ENCODE data around the gene SEMA3A.

SEMA3A gene

GRCh38 chr7:84113906-84114850, 80.4 kb downstream of the SEMA3A start:
- no peak for TF ChIP-seq ZFP30 (CRISPR knock-in tag; IDR thresholded peaks at IDR 0.05)
- no peak for TF ChIP-seq GLIS3 (CRISPR knock-in tag; IDR thresholded peaks at IDR 0.05)
- TF ChIP-seq, protein P1, sequence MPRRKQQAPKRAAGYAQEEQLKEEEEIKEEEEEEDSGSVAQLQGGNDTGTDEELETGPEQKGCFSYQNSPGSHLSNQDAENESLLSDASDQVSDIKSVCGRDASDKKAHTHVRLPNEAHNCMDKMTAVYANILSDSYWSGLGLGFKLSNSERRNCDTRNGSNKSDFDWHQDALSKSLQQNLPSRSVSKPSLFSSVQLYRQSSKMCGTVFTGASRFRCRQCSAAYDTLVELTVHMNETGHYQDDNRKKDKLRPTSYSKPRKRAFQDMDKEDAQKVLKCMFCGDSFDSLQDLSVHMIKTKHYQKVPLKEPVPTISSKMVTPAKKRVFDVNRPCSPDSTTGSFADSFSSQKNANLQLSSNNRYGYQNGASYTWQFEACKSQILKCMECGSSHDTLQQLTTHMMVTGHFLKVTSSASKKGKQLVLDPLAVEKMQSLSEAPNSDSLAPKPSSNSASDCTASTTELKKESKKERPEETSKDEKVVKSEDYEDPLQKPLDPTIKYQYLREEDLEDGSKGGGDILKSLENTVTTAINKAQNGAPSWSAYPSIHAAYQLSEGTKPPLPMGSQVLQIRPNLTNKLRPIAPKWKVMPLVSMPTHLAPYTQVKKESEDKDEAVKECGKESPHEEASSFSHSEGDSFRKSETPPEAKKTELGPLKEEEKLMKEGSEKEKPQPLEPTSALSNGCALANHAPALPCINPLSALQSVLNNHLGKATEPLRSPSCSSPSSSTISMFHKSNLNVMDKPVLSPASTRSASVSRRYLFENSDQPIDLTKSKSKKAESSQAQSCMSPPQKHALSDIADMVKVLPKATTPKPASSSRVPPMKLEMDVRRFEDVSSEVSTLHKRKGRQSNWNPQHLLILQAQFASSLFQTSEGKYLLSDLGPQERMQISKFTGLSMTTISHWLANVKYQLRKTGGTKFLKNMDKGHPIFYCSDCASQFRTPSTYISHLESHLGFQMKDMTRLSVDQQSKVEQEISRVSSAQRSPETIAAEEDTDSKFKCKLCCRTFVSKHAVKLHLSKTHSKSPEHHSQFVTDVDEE (CRISPR knock-in tag; IDR thresholded peaks at IDR 0.05): no peak
- no peak for TF ChIP-seq ZNF565 (CRISPR knock-in tag; conservative IDR thresholded peaks at IDR 0.05; ENCODE audit: low read depth)
- no peak for TF ChIP-seq BACH2 (CRISPR knock-in tag; IDR thresholded peaks at IDR 0.05; ENCODE audit: borderline replicate concordance)
- no peak for TF ChIP-seq ZNF70 (CRISPR knock-in tag; IDR thresholded peaks at IDR 0.05)
- no peak for TF ChIP-seq ZC3H10 (CRISPR knock-in tag; IDR thresholded peaks at IDR 0.05)
- no peak for TF ChIP-seq ZFP3 (CRISPR knock-in tag; IDR thresholded peaks at IDR 0.05)
- TF ChIP-seq, protein P2, sequence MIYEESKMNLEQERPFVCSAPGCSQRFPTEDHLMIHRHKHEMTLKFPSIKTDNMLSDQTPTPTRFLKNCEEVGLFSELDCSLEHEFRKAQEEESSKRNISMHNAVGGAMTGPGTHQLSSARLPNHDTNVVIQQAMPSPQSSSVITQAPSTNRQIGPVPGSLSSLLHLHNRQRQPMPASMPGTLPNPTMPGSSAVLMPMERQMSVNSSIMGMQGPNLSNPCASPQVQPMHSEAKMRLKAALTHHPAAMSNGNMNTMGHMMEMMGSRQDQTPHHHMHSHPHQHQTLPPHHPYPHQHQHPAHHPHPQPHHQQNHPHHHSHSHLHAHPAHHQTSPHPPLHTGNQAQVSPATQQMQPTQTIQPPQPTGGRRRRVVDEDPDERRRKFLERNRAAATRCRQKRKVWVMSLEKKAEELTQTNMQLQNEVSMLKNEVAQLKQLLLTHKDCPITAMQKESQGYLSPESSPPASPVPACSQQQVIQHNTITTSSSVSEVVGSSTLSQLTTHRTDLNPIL (CRISPR knock-in tag; IDR thresholded peaks at IDR 0.05; ENCODE audit: low read depth): no peak
- no peak for TF ChIP-seq CSDC2 (CRISPR knock-in tag; IDR thresholded peaks at IDR 0.05)
- TF ChIP-seq SNAI2 (CRISPR knock-in tag; IDR thresholded peaks at IDR 0.05): no peak
- TF ChIP-seq, protein P3, sequence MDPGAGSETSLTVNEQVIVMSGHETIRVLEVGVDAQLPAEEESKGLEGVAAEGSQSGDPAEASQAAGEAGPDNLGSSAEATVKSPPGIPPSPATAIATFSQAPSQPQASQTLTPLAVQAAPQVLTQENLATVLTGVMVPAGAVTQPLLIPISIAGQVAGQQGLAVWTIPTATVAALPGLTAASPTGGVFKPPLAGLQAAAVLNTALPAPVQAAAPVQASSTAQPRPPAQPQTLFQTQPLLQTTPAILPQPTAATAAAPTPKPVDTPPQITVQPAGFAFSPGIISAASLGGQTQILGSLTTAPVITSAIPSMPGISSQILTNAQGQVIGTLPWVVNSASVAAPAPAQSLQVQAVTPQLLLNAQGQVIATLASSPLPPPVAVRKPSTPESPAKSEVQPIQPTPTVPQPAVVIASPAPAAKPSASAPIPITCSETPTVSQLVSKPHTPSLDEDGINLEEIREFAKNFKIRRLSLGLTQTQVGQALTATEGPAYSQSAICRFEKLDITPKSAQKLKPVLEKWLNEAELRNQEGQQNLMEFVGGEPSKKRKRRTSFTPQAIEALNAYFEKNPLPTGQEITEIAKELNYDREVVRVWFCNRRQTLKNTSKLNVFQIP (CRISPR knock-in tag; IDR thresholded peaks at IDR 0.05; ENCODE audit: borderline replicate concordance, low read depth): no peak
- no peak for TF ChIP-seq ESRRG (CRISPR knock-in tag; IDR thresholded peaks at IDR 0.05)
- TF ChIP-seq RARB (CRISPR knock-in tag; IDR thresholded peaks at IDR 0.05): no peak
- no peak for TF ChIP-seq PATZ1 (CRISPR knock-in tag; IDR thresholded peaks at IDR 0.05; ENCODE audit: borderline replicate concordance)
- TF ChIP-seq ZNF8 (CRISPR knock-in tag; IDR thresholded peaks at IDR 0.05): no peak
- TF ChIP-seq ARNTL (CRISPR knock-in tag; IDR thresholded peaks at IDR 0.05; ENCODE audit: borderline replicate concordance, low read depth): no peak
- no peak for TF ChIP-seq TOX (CRISPR knock-in tag; IDR thresholded peaks at IDR 0.05; ENCODE audit: borderline replicate concordance)
- no peak for TF ChIP-seq OSR1 (CRISPR knock-in tag; IDR thresholded peaks at IDR 0.05)
- TF ChIP-seq ISL1 (CRISPR knock-in tag; IDR thresholded peaks at IDR 0.05): no peak
- no peak for ATAC-seq

DNA sequence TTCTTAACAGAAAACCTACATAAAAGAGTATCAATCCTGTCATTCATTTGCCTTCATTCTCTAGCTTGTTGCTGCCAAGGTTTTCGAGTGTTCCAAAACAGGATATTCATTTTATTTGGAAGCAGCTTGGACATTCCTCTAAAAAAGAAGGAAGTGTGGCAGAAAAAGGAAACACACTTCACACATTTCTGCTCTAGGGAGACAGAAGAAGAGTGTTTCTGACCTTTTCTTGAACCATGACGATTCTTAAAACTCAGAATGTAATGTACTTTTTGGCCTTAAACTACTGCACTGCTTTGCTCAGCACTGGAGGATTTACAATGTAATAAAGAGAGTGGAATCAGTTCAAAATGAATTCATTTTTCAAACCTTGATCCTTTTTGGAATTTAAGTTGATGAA, 81.3 kb downstream of the SEMA3A start:
- no peak for ATAC-seq
- TF ChIP-seq ZC3H10 (CRISPR knock-in tag; IDR thresholded peaks at IDR 0.05): no peak
- TF ChIP-seq CSRNP3 (CRISPR knock-in tag; IDR thresholded peaks at IDR 0.05): no peak
- no peak for TF ChIP-seq ZNF565 (CRISPR knock-in tag; conservative IDR thresholded peaks at IDR 0.05; ENCODE audit: low read depth)
- TF ChIP-seq PPARA (CRISPR knock-in tag; IDR thresholded peaks at IDR 0.05; ENCODE audit: borderline replicate concordance): no peak
- no peak for TF ChIP-seq OSR1 (CRISPR knock-in tag; IDR thresholded peaks at IDR 0.05)
- no peak for TF ChIP-seq ESRRG (CRISPR knock-in tag; IDR thresholded peaks at IDR 0.05)
- no peak for TF ChIP-seq SNAI2 (CRISPR knock-in tag; IDR thresholded peaks at IDR 0.05)
- TF ChIP-seq, protein P2 (CRISPR knock-in tag; IDR thresholded peaks at IDR 0.05; ENCODE audit: low read depth): no peak
- TF ChIP-seq ZNF8 (CRISPR knock-in tag; IDR thresholded peaks at IDR 0.05): no peak
- TF ChIP-seq ZNF70 (CRISPR knock-in tag; IDR thresholded peaks at IDR 0.05): no peak
- no peak for TF ChIP-seq TCF4 (CRISPR knock-in tag; IDR thresholded peaks at IDR 0.05; ENCODE audit: borderline replicate concordance)
